ELR (cell line): Measurements from ENCODE around the gene UBL7.
A peak's percentile ranks its signal among the peaks of the same experiment; 100 is the strongest.

ENCODE experiments used
- DNase-seq: peaks from one replicate; pipeline ENCODE4 v3.0.0-alpha.2; 2015; ENCODE audit warnings: low read depth

The UBL7 gene

GRCh38 chr15:74441248-74441941, 19.6 kb downstream of the UBL7 start:
- DNase-seq = no peak

GRCh38 chr15:74438721-74439316, 22.1 kb downstream of the UBL7 start:
- peak; percentile 78 for DNase-seq

- no peak for DNase-seq
These were observed 22.8 kb downstream of the UBL7 start for GRCh38 chr15:74438206-74438605.

- DNase-seq = no peak
These were observed 26.5 kb downstream of the UBL7 start for GRCh38 chr15:74434263-74435136.

GRCh38 chr15:74433592-74434262, 27.2 kb downstream of the UBL7 start, which contains the start of gene SEMA7A:
Gene SEMA7A (minus strand): TSS chr15:74433958. CDS start chr15:74433918, 40 bp downstream.
- DNase-seq = peak; percentile 86

GRCh38 chr15:74432968-74433591, 27.9 kb downstream of the UBL7 start:
- no peak for DNase-seq

GRCh38 chr15:74432271-74432967, 28.5 kb downstream of the UBL7 start:
- no peak for DNase-seq

- peak; percentile 45 for DNase-seq
These were observed 29.3 kb downstream of the UBL7 start for GRCh38 chr15:74431645-74432044.

GRCh38 chr15:74431116-74431515, 29.8 kb downstream of the UBL7 start:
- DNase-seq = no peak

GRCh38 chr15:74430510-74430951, 30.4 kb downstream of the UBL7 start:
- no peak for DNase-seq

GRCh38 chr15:74429781-74430400, 31.1 kb downstream of the UBL7 start:
- no peak for DNase-seq

- no peak for DNase-seq
These were observed 31.8 kb downstream of the UBL7 start for GRCh38 chr15:74428970-74429780.

- DNase-seq = no peak
These were observed 32.5 kb downstream of the UBL7 start for GRCh38 chr15:74428442-74428787.

GRCh38 chr15:74427607-74428441, 33.1 kb downstream of the UBL7 start:
- no peak for DNase-seq

GRCh38 chr15:74426404-74427281, 34.3 kb downstream of the UBL7 start:
- no peak for DNase-seq

GRCh38 chr15:74425630-74426029, 35.3 kb downstream of the UBL7 start:
- DNase-seq = no peak

GRCh38 chr15:74424901-74425528, 35.9 kb downstream of the UBL7 start:
- DNase-seq = no peak
